ENCODE results near the gene ZNF362.
"Not testable (repeated sequence)": the region's sequence is repeated elsewhere in the genome, so short reads cannot be mapped to it uniquely, and the experiment has no call there.

Gene ZNF362

DNA sequence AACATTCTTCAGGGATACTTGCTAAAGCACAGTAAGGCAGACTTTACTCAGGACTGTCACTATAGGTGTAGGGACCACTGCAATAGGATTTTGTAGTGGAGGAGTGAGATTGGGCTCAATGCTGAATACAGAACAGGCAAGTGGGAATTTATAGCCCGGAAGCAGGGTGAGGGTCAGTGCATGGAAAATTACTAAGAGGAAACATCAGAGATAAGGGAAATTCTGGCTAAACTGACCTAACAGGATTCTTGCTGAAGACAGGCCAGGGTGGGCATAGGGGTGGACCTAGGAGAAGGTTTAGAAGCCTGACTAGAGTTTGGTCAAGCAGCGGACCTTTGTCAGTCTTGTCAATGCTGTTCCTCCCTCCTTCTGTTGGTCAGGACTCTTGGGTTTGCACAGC lies 20.8 kb upstream of the ZNF362 start:
- Histone ChIP-seq H3K9ac (ENCODE audit: insufficient read length, low read depth) (no peak overlapping the region), H3K4me1 (ENCODE audit: insufficient read depth, insufficient read length) (peaks cover 5% of the 10 kb centered on the region), H3K27me3 (ENCODE audit: insufficient read depth, insufficient read length) (no peaks in the 10 kb centered on the region), H3K36me3 (ENCODE audit: insufficient read depth, insufficient read length, low read length) (no peaks in the 10 kb centered on the region), H3K9me3 (ENCODE audit: insufficient read depth, low read length) (no peaks in the 10 kb centered on the region), H3K4me3 (ENCODE audit: insufficient read length, low read depth) (no peak overlapping the region)
- TF ChIP-seq ZNF274 (IDR thresholded peaks at IDR 0.05; ENCODE audit: low read depth, low read length): no peak
- TF ChIP-seq YY1 (IDR thresholded peaks at IDR 0.05; ENCODE audit: insufficient read depth, insufficient read length): no peak
- no peak for TF ChIP-seq SUZ12 (IDR thresholded peaks at IDR 0.05; ENCODE audit: extremely low read depth, insufficient read depth, insufficient read length)
- no peak for DNase-seq (ENCODE audit: low read depth, low spot score)

DNA sequence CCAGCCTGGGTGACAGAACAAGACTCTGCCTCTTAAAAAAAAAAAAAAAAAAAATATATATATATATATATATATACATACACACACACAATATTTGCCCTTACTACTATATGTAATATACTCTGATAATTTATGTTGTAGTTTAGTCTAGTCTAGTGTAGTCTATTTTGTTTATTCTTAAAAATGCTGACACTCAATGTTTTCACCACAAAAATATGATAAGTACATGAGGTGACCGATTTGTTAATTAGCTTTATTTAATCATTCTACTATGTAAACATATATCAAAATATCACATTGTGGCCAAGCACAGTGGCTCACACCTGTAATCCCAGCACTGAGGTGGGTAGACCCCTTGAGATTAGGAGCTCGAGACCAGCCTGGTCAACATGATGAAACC lies 19.8 kb upstream of the ZNF362 start:
- Histone ChIP-seq H3K4me1 (ENCODE audit: insufficient read depth, insufficient read length) (peaks cover 5% of the 10 kb centered on the region), H3K9me3 (ENCODE audit: insufficient read depth, low read length) (no peaks in the 10 kb centered on the region), H3K9ac (ENCODE audit: insufficient read length, low read depth) (no peak overlapping the region), H3K27me3 (ENCODE audit: insufficient read depth, insufficient read length) (no peaks in the 10 kb centered on the region), H3K36me3 (ENCODE audit: insufficient read depth, insufficient read length, low read length) (no peaks in the 10 kb centered on the region), H3K4me3 (ENCODE audit: insufficient read length, low read depth) (no peak overlapping the region)
- no peak for DNase-seq (ENCODE audit: low read depth, low spot score)
- no peak for TF ChIP-seq ZNF274 (IDR thresholded peaks at IDR 0.05; ENCODE audit: low read depth, low read length)
- TF ChIP-seq YY1 (IDR thresholded peaks at IDR 0.05; ENCODE audit: insufficient read depth, insufficient read length): no peak
- TF ChIP-seq SUZ12 (IDR thresholded peaks at IDR 0.05; ENCODE audit: extremely low read depth, insufficient read depth, insufficient read length): no peak

DNA sequence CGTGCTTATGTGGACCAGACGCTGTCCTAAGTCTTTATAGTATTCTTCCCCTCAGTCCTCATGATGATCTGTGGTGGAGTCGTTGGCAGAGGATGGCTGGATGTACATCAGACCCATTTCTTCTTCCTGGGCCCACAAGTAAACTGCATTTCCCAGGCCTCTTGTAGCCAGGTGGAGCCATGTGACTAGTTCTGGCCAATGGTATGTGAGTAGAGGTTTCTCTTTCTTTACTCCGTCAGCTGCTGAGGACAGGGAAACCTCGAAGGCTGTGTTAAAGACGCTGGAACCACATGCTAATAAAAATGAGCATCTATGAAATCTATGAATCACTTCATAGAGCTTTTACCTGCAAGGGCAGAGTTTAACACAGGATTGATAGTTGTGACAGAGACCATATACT lies 18.7 kb upstream of the ZNF362 start:
- no peak overlapping the region for H3K9ac ChIP-seq (ENCODE audit: insufficient read length, low read depth)
- no peak for TF ChIP-seq ZNF274 (IDR thresholded peaks at IDR 0.05; ENCODE audit: low read depth, low read length)
- TF ChIP-seq YY1 (IDR thresholded peaks at IDR 0.05; ENCODE audit: insufficient read depth, insufficient read length): no peak
- TF ChIP-seq SUZ12 (IDR thresholded peaks at IDR 0.05; ENCODE audit: extremely low read depth, insufficient read depth, insufficient read length): no peak
- peaks cover 5% of the 10 kb centered on the region for H3K4me1 ChIP-seq (ENCODE audit: insufficient read depth, insufficient read length)
- H3K4me3 ChIP-seq (ENCODE audit: insufficient read length, low read depth): no peak overlapping the region
- DNase-seq (ENCODE audit: low read depth, low spot score): no peak
- no peaks in the 10 kb centered on the region for H3K27me3 ChIP-seq (ENCODE audit: insufficient read depth, insufficient read length)
- H3K9me3 ChIP-seq (ENCODE audit: insufficient read depth, low read length): no peaks in the 10 kb centered on the region
- H3K36me3 ChIP-seq (ENCODE audit: insufficient read depth, insufficient read length, low read length): no peaks in the 10 kb centered on the region

DNA sequence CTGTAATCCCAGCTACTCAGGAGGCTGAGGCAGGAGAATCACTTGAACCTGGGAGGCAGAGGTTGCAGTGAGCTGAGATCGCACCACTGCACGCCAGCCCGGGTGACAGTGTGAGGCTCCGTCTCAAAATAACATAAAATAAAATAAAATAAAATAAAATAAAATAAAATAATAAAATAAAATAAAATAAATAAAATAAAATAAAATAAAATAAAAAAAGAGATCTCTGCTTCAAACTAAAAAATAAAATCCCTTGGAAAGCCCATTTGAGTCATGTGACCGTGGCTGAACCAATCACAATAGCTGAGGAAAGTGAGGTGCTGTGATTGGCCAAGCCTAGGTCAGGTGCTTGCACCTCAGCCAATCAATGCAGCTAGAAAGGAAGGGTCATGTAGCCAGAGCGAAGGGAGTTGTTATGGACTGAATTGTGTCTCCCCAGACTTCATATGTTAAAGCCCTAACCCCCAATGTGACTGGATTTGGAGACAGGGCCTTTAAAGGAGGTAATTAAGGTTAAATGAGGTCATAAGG lies 18.0 kb upstream of the ZNF362 start:
- H3K4me1 ChIP-seq (ENCODE audit: insufficient read depth, insufficient read length); H3K9me3 ChIP-seq (ENCODE audit: insufficient read depth, low read length); DNase-seq (ENCODE audit: low read depth, low spot score); H3K27me3 ChIP-seq (ENCODE audit: insufficient read depth, insufficient read length); H3K4me3 ChIP-seq (ENCODE audit: insufficient read length, low read depth); H3K36me3 ChIP-seq (ENCODE audit: insufficient read depth, insufficient read length, low read length); H3K9ac ChIP-seq (ENCODE audit: insufficient read length, low read depth): not testable (repeated sequence)

DNA sequence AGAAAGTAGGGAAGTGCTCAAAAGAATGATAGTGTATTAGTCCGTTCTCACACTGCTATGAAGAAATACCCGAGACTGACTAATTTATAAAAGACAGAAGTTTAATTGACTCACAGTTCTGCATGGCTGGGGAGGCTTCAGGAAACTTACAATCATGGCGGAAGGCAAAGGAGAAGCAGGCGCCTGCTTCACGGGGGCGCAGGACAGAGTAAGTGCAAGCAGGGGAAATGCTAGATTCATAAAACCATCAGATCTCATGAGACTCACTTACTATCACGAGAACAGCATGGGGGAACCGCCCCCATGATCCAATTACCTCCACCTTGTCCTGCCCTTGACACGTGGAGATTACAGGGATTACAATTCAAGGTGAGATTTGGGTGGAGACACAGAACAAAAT lies 16.9 kb upstream of the ZNF362 start:
- not testable (repeated sequence) for DNase-seq (ENCODE audit: low read depth, low spot score); H3K4me3 ChIP-seq (ENCODE audit: insufficient read length, low read depth); H3K27me3 ChIP-seq (ENCODE audit: insufficient read depth, insufficient read length); H3K9ac ChIP-seq (ENCODE audit: insufficient read length, low read depth); H3K4me1 ChIP-seq (ENCODE audit: insufficient read depth, insufficient read length); H3K36me3 ChIP-seq (ENCODE audit: insufficient read depth, insufficient read length, low read length); H3K9me3 ChIP-seq (ENCODE audit: insufficient read depth, low read length)

DNA sequence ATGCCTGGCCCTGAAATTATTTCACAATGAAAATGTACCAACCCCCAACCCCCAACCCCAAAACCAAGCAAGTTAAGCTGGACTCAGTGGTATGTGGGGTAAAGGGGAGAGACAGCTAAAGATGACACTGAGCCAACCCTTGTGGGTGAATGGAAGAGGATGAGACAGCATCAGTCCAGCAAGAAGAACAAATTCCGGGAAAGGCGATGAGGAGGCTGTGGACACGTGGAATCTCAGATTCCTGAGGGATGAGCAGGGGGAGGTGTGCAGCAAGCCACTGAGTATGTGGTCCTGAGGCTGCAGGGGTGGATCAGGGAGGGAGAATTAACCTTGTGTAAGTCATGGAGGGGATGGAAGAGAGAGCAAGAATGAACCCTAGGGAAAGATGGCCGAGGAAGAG lies 14.4 kb upstream of the ZNF362 start:
- Histone ChIP-seq H3K4me1 (ENCODE audit: insufficient read depth, insufficient read length) (peaks cover 5% of the 10 kb centered on the region), H3K36me3 (ENCODE audit: insufficient read depth, insufficient read length, low read length) (no peaks in the 10 kb centered on the region), H3K9ac (ENCODE audit: insufficient read length, low read depth) (no peak overlapping the region), H3K9me3 (ENCODE audit: insufficient read depth, low read length) (no peaks in the 10 kb centered on the region), H3K27me3 (ENCODE audit: insufficient read depth, insufficient read length) (no peaks in the 10 kb centered on the region), H3K4me3 (ENCODE audit: insufficient read length, low read depth) (no peak overlapping the region)
- TF ChIP-seq YY1 (IDR thresholded peaks at IDR 0.05; ENCODE audit: insufficient read depth, insufficient read length): no peak
- TF ChIP-seq ZNF274 (IDR thresholded peaks at IDR 0.05; ENCODE audit: low read depth, low read length): no peak
- no peak for TF ChIP-seq SUZ12 (IDR thresholded peaks at IDR 0.05; ENCODE audit: extremely low read depth, insufficient read depth, insufficient read length)
- DNase-seq (ENCODE audit: low read depth, low spot score): no peak

DNA sequence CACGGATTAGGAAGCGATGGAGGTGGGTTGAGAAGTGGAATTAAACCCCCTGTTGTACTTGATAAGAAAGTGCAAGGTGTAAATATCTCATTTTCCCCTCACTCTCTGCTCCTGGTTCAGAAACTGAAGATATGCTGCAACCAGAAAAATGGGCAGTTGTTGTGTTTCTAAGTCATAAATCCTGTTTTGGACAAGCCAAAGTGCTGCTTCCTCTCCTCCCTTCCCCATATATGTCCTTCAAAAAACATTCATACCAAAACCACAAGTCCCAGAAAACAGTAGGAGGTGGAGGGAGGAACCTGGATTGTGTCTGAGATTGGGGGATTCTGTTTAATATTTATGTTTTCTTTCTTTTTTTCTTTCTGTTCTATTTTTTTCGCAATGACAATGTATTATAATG lies 13.6 kb upstream of the ZNF362 start:
- Histone ChIP-seq H3K27me3 (ENCODE audit: insufficient read depth, insufficient read length) (no peaks in the 10 kb centered on the region), H3K9me3 (ENCODE audit: insufficient read depth, low read length) (no peaks in the 10 kb centered on the region), H3K4me1 (ENCODE audit: insufficient read depth, insufficient read length) (peaks cover 10% of the 10 kb centered on the region), H3K4me3 (ENCODE audit: insufficient read length, low read depth) (no peak overlapping the region), H3K9ac (ENCODE audit: insufficient read length, low read depth) (no peak overlapping the region), H3K36me3 (ENCODE audit: insufficient read depth, insufficient read length, low read length) (no peaks in the 10 kb centered on the region)
- no peak for DNase-seq (ENCODE audit: low read depth, low spot score)
- no peak for TF ChIP-seq YY1 (IDR thresholded peaks at IDR 0.05; ENCODE audit: insufficient read depth, insufficient read length)
- TF ChIP-seq SUZ12 (IDR thresholded peaks at IDR 0.05; ENCODE audit: extremely low read depth, insufficient read depth, insufficient read length): no peak
- no peak for TF ChIP-seq ZNF274 (IDR thresholded peaks at IDR 0.05; ENCODE audit: low read depth, low read length)

DNA sequence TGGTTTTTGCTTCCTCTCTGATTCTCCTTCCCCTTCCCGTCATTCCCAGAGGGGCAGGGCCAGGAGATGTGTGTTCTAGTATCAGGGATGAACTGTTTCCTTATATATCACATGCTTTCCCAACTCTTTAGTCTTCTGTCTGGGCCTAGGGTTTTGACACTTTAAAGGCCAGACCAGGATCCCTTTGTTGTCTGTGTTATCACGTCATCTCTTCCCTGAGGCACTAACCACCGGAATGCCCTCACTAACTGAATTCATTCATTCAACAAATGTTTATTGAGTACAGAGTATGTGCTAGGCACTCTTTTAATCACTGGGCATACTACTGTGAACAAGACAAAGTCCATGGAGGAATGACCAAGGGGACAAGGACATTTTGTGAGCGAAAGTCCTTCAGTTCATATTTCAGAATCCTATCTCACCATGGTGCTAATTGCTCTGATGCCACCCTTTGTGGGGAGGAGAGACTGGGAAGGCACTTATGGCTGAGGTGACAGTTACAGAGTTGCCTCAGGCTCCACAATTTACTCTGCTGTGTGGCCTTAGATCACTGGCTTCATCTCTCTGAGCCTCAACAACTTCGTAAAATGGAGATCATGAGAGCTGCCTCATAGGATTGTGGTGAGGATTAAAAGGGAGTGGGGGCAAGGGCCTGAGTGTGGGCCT lies 12.0 kb upstream of the ZNF362 start:
- Histone ChIP-seq H3K27me3 (ENCODE audit: insufficient read depth, insufficient read length) (no peaks in the 10 kb centered on the region), H3K9ac (ENCODE audit: insufficient read length, low read depth) (no peak overlapping the region), H3K4me3 (ENCODE audit: insufficient read length, low read depth) (no peak overlapping the region), H3K4me1 (ENCODE audit: insufficient read depth, insufficient read length) (peaks cover 17% of the 10 kb centered on the region), H3K36me3 (ENCODE audit: insufficient read depth, insufficient read length, low read length) (no peaks in the 10 kb centered on the region), H3K9me3 (ENCODE audit: insufficient read depth, low read length) (no peaks in the 10 kb centered on the region)
- DNase-seq (ENCODE audit: low read depth, low spot score): no peak
- no peak for TF ChIP-seq YY1 (IDR thresholded peaks at IDR 0.05; ENCODE audit: insufficient read depth, insufficient read length)
- TF ChIP-seq SUZ12 (IDR thresholded peaks at IDR 0.05; ENCODE audit: extremely low read depth, insufficient read depth, insufficient read length): no peak
- no peak for TF ChIP-seq ZNF274 (IDR thresholded peaks at IDR 0.05; ENCODE audit: low read depth, low read length)

Data from NT2/D1 (cell line).